DND-41 (cell line): Measurements from ENCODE around the gene ANKRD35.

ENCODE experiments used
- CTCF ChIP-seq: IDR thresholded peaks from 2 replicates; pipeline ENCODE4 v1.5.1; 2012; ENCODE audit warnings: borderline replicate concordance, low read length, moderate library complexity, mild to moderate bottlenecking; ENCODE audit not compliant: poor library complexity, severe bottlenecking; ENCODE audit errors: extremely low read depth
- EZH2 ChIP-seq: IDR thresholded peaks from 3 replicates; pipeline ENCODE4 v1.6.1; 2012; ENCODE audit warnings: borderline replicate concordance, low read depth, mild to moderate bottlenecking, moderate library complexity, low read length, inconsistent platforms; ENCODE audit not compliant: severe bottlenecking

GRCh38 chr1:145918144-145918991 lies 32.7 kb upstream of the ANKRD35 start, which contains the start of gene PEX11B:
- TF ChIP-seq CTCF = no peak
- TF ChIP-seq EZH2 = no peak
